Mammary epithelial cell (primary cell): ENCODE results near the gene VPS54.

Experiments
- EZH2 ChIP-seq: IDR thresholded peaks from 2 replicates; pipeline ENCODE4 v1.6.1; 2012; ENCODE audit warnings: low read length, inconsistent platforms, borderline replicate concordance
- TF ChIP-seq, protein P1 (sequence below), 2 donors: IDR thresholded peaks in 1 of 2; conservative IDR thresholded peaks in 1 of 2; 2 replicates each; pipeline ENCODE4 v1.5.1; 2011 to 2012; ENCODE audit warnings: inconsistent platforms in 2 of 2, low read length in 2 of 2, mild to moderate bottlenecking in 2 of 2, control low read depth in 1 of 2, low read depth in 1 of 2; ENCODE audit not compliant: insufficient read depth in 1 of 2; ENCODE audit errors: extremely low read depth in 1 of 2

DNA sequence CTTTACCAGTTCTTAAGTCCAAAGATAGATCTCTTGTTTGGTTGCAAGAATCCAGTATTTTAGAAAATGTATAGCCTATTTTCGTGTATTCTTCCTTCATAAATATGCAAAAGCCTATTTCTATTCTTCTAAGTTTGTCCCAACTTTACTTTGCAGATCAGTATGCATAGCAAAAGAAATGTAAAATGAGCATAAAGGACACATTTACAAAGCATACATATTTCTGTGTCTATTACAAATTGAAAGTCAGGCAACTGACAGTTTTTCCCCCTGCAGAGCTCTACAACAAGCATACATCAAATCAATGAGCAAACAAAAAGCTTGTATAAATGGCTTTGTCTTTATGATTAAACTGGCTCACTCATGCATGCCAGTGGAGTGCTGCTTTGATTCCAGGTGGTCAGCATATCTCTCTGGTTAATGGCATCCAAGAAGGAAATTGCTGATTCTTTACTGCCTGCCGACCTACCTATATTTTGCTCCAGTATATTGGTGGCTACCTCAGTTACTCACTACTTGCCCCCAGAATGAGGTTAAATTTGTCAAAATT lies 10.0 kb upstream of the VPS54 start:
- TF ChIP-seq, protein P1, sequence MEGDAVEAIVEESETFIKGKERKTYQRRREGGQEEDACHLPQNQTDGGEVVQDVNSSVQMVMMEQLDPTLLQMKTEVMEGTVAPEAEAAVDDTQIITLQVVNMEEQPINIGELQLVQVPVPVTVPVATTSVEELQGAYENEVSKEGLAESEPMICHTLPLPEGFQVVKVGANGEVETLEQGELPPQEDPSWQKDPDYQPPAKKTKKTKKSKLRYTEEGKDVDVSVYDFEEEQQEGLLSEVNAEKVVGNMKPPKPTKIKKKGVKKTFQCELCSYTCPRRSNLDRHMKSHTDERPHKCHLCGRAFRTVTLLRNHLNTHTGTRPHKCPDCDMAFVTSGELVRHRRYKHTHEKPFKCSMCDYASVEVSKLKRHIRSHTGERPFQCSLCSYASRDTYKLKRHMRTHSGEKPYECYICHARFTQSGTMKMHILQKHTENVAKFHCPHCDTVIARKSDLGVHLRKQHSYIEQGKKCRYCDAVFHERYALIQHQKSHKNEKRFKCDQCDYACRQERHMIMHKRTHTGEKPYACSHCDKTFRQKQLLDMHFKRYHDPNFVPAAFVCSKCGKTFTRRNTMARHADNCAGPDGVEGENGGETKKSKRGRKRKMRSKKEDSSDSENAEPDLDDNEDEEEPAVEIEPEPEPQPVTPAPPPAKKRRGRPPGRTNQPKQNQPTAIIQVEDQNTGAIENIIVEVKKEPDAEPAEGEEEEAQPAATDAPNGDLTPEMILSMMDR (conservative IDR thresholded peaks at IDR 0.05 in 1 of 2, IDR thresholded peaks at IDR 0.05 in 1 of 2; ENCODE audit: extremely low read depth in 1 of 2, insufficient read depth in 1 of 2, low read depth in 1 of 2, low read length in 2 of 2), result no peak
- TF ChIP-seq EZH2, result no peak
